NK-92 (cell line): ENCODE measurements around the gene HBM.
A peak's percentile ranks its signal among the peaks of the same experiment; 100 is the strongest.
"Not testable (repeated sequence)": the region's sequence is repeated elsewhere in the genome, so short reads cannot be mapped to it uniquely, and the experiment has no call there.

Experiments used
- DNase-seq: peaks from one replicate; lab custom pipeline; 2025; ENCODE audit not compliant: unreplicated experiment; lab: John Stamatoyannopoulos, UW

HBM gene

DNA sequence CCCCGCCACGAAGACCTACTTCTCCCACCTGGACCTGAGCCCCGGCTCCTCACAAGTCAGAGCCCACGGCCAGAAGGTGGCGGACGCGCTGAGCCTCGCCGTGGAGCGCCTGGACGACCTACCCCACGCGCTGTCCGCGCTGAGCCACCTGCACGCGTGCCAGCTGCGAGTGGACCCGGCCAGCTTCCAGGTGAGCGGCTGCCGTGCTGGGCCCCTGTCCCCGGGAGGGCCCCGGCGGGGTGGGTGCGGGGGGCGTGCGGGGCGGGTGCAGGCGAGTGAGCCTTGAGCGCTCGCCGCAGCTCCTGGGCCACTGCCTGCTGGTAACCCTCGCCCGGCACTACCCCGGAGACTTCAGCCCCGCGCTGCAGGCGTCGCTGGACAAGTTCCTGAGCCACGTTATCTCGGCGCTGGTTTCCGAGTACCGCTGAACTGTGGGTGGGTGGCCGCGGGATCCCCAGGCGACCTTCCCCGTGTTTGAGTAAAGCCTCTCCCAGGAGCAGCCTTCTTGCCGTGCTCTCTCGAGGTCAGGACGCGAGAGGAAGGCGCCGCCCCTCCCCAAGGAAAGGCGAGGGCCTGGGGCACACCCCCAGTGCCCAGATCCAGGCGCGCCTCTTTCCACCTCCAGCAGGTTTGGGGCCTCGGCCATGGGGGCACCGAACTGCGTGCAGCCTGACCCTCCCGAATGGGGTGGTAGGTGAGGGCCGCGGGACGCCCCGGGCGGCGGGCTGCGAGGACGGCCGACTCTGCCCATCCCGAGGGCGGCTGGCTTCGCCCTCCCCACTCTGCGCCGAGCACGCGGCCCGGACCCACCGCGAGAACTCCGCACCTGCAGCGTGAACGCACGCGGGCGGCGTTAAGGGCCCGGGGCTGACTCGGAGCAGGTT is 15.1 kb downstream of the HBM start:
- DNase-seq: no peak

- peak; percentile 17 for DNase-seq
Measured at GRCh38 chr16:181565-182021, 15.8 kb downstream of the HBM start.

DNA sequence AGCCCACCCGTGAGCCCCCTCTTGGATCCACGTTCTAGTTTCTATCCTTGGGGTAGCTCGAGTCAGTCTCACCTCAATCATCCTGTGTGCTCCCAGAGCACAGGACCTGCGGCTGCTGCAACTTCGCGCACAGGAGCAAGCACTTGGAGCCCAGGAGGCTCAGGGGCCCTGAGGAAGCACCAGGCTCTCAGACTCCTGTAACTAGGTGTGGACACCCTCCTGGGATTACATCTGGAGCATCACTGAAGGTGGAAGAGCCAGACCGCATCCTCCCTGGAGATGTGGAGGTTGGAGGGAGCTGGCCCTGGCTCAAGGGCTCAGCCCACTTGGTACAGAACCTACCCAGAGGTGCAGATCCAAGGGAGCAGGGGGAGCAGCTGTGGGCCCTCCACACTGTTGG is 17.2 kb downstream of the HBM start:
- no peak for DNase-seq

GRCh38 chr16:185213-185612 is 19.4 kb downstream of the HBM start:
- DNase-seq: no peak

DNA sequence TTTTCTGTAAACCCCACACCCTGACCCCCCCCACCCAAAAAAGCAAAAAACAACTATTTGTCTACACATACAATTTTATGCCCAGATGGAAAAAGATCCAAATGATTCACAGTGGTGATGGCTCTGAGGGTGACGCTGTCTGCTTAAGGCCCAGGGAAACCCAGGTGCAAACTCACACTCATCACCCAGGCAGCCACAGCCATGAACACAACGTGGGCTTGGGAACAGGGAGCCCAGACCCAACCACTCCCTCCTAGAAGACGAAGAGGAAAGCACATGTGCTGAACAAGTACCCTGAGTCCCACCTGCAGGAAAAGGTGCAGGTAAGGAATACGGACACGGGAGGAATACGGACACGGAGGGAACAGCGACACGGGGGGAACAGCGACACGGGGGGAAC is 19.9 kb downstream of the HBM start:
- DNase-seq: no peak

DNA sequence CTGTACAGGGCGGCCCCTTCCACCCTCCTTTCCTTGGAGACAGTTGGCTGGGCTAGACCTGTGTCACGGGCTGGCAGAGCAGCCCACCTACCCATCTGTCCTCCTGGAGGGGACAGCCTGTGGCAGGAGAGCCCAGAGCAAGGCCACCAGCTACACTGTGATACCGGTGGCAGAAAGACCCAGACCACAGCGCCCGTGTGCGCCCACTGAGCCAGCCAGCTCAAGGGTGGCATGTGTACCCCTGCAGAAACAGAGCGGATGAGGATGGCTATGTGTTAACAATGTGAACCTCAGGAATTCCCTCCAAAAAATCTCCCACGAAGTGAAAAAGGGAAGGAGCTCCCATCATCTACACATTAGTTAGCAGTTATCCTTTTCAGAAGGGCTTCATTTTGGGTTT is 21.6 kb downstream of the HBM start:
- DNase-seq: no peak

- no peak for DNase-seq
Measured at GRCh38 chr16:188674-189073, 22.9 kb downstream of the HBM start.

DNA sequence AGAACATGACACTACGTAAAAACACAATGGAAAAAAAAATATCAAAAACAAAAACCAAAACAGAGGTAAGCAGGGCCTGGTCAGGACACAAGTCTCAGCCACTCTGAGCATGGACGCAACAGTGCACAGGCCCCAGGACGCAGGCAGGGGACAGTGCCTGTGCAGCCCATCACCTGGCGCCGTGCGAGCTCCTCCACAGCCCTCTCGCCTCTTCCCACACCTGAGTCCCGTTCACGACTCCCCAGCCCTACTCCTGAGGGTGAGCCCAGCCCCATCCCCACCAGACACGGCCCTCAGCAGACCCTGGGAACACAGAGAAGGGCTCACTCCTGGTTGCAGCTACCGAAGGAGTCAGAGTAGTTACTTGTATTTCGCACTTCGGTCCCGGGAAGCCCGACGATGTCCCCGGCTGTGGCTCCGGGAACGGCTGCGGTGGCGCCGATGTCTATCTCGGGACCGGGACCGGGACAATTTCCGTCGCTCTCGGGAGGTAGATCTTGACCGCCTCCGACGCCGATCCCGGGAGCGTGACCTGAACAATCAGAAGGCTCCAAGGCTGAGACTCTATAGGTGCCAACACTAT is 23.9 kb downstream of the HBM start:
- no peak for DNase-seq

DNA sequence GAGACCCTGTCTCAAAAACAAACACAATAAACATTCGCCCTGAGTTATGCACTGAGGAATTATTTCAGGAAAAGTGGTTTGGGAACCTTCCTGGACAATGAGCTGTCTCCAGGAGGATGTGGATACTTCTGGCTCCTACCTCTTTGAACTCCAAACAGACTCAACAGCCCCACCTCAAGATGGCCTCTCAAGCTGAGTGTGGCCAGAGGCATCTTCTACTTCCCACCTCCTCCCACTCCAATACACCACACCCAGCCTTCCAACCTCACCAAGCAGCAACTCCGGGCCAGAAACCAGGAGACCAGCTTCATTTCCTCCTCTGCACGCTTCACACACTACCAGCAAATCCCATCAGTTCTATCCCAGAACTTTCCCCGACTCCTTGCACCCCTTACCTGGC is 26.1 kb downstream of the HBM start:
- no peak for DNase-seq

DNA sequence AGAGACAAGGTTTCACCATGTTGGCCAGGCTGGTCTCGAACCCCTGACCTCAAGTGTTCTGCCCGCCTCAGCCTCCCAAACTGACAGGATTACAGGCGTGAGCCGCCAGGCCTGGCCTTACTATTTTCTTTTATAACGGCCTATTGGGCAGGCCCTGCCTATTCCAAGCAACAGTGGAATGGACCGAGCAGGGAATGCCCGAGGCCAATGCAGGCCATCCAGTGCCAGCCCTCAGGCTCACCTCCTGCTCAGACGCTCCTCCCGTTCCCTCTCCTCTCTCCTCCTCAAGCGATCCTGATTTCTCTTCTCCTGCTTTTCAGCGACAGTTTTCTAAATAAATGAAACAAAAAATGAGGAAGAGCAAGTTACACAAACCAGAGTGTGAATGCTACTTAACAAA is 26.9 kb downstream of the HBM start:
- no peak for DNase-seq

GRCh38 chr16:193441-193840 is 27.7 kb downstream of the HBM start:
- no peak for DNase-seq

GRCh38 chr16:194516-194915 is 28.7 kb downstream of the HBM start:
- DNase-seq: no peak

- no peak for DNase-seq
Measured at GRCh38 chr16:200388-200787, 34.6 kb downstream of the HBM start.

DNA sequence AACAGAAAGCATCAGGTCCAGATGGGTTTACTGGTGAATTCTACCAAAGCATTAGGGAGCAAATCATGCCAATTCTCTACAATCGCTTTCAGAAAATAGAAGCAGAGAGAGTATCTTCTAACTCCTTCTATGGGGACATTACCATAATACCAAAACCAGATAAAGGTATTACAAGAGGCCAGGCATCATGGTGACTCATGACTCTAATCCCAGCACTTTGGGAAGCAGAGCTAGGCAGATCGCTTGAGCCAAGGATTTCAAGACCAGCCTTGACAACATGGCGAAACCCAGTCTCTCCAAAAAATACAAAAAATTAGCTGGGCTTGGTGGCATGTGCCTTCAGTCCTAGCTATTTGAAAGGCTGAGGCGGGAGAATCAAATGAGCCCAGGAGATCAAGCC is 37.5 kb downstream of the HBM start:
- no peak for DNase-seq

DNA sequence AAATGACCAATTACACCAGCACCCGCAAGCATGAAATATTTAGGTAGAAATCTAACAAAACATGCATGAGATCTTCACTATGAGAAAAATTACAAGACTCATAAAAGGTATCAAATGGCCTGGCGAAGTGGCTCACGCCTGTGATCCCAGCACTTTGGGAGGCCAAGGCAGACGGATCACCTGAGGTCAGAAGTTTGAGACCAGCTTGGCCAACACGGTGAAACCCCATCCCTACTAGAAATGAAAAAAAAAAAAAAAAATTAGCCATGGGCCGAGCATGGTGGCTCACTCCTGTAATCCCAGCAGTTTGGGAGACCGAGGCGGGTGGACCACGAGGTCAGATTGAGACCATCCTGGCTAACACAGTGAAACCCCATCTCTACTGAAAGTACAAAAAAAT is 38.3 kb downstream of the HBM start:
- DNase-seq: not testable (repeated sequence)

GRCh38 chr16:209359-209758 is 43.6 kb downstream of the HBM start:
- not testable (repeated sequence) for DNase-seq

DNA sequence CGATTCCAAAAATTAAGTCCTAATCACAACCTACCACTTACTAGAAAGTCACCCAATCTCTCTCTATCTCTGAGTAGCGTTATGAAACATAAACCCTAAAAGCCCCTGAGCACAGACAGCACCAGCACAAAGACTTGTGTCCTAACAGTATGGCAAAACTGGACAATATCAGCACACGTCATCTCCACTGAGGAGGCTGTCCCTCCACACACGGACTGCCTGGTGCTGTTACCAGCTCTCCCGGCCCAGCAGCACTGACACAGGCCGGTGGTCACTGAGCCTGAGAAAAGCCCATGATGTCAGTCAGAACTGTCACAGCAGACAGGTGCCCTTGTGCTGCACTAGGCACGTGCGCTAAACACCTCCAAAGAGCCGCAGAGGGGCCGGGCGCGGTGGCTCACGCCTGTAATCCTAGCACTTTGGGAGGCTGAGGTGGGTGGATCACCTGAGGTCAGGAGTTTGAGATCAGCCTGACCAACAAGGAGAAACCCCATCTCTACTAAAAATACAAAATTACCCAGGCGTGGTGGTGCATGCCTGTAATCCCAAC is 45.9 kb downstream of the HBM start:
- not testable (repeated sequence) for DNase-seq

DNA sequence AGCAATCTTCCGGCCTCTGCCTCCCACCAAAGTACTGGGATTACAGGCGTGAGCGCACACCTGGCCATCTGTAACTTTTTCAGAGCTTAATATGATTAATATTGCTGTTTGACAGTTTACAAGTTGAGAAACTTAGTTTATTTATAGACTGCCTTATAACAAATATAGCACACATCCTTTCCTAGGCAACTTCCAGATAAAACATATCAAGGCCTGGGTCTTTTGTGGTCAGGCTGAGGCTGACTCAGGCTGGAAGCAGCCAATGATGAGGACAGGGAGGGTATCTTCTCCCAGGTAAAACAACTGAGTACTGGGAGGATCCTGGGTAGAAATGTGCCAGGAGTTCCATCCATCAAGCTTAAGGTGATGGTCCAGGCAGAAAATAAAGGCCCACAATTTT is 47.2 kb downstream of the HBM start:
- DNase-seq: no peak
